A673 (cell line): ENCODE results near the gene AOX1.

Source experiments
- CTCF ChIP-seq: fragments of 300-800, 200-600 bp; sonication (generic); conservative IDR thresholded peaks from 2 replicates; pipeline ENCODE4 v1.5.1; 2017; ENCODE audit warnings: low read depth, mild to moderate bottlenecking, antibody characterized with exemption, low read length, moderate library complexity, mixed read lengths
- EZH2 ChIP-seq: fragments of 200-600 bp; sonication (generic); IDR thresholded peaks from 2 replicates; pipeline ENCODE4 v1.6.1; 2017; ENCODE audit warnings: borderline replicate concordance, low read depth, mild to moderate bottlenecking, mixed read lengths, antibody characterized with exemption, low read length; ENCODE audit not compliant: poor library complexity, severe bottlenecking

DNA sequence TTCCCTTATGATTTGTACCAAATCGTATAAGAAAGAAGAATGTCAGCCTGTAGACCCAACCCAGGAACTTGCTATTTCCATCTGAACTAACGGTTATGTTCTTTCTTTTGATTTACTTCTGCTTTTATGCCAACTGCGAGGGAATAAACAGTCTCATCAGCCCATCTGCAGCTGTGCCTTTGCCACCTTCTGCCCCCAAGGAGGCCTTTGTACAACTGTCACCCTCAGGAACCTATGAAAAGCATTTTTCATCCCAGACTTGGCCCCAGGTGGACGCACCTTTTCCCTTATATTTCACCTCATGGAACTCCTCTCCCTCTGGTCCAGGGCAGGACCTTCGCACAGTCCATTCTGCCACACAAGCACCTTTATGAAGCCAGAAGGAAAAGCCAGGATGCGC is 109.8 kb downstream of the AOX1 start:
- TF ChIP-seq CTCF (no peak), EZH2 (no peak)
